K562 (cell line): ENCODE data around the gene RPH3AL. TPM values are rescaled to one million over a fixed set of nuclear protein-coding genes. Genes with fewer than 3 reads are reported as not detected.

Source experiments
- ARID3B ChIP-seq: fragments of 250-450 bp; sonication (Bioruptor Pico); IDR thresholded peaks from 2 replicates; pipeline ENCODE4 v1.4.0; 2020; ENCODE audit warnings: borderline replicate concordance
- HBP1 ChIP-seq: fragments of 450-650 bp; formaldehyde crosslinking; IDR thresholded peaks from 2 replicates; pipeline ENCODE4 v1.4.0; 2022; ENCODE audit warnings: missing genetic modification characterization
- KLF13 ChIP-seq: fragments of 450-650 bp; IDR thresholded peaks from 2 replicates; pipeline ENCODE4 v1.6.1; 2016; ENCODE audit warnings: missing genetic modification characterization, low read depth, mild to moderate bottlenecking, missing compliant biosample characterization, moderate library complexity, borderline replicate concordance
- MYC ChIP-seq, 2 experiments: fragments of 250-450 bp in 1 of 2; sonication (Bioruptor Pico) in 1 of 2; IDR thresholded peaks; 2 replicates each; pipeline versions ENCODE4 v1.5.1 to v1.6.1; 2012 to 2021; ENCODE audit warnings: low read depth in 2 of 2, borderline replicate concordance in 1 of 2, improper control_type of control experiment in 1 of 2, low read length in 1 of 2, mild to moderate bottlenecking in 1 of 2, moderate library complexity in 1 of 2
- POLR3G ChIP-seq: IDR thresholded peaks from 2 replicates; pipeline ENCODE4 v1.6.1; 2011; ENCODE audit not compliant: insufficient read length, insufficient replicate concordance; ENCODE audit errors: extremely low read depth
- RERE ChIP-seq: sonication (generic); formaldehyde crosslinking; IDR thresholded peaks from 2 replicates; pipeline ENCODE4 v1.8.0; 2023; ENCODE audit warnings: missing genetic modification reagents, mild to moderate bottlenecking, borderline replicate concordance
- SAFB2 ChIP-seq: fragments of 200-400 bp; formaldehyde crosslinking; IDR thresholded peaks from 2 replicates; pipeline ENCODE4 v1.6.1; 2018; ENCODE audit warnings: borderline replicate concordance, low read length, low read depth, moderate library complexity; ENCODE audit not compliant: severe bottlenecking
- SRSF7 ChIP-seq: fragments of 200-400 bp; formaldehyde crosslinking; optimal IDR thresholded peaks from 2 replicates; pipeline ENCODE3; 2017; ENCODE audit warnings: mild to moderate bottlenecking, low read depth, low read length
- polyA plus RNA-seq, 8 experiments: library from polyadenylated mRNA; depleted of rRNA in 4 of 8; stranded (reverse) in 5 of 8; unstranded in 3 of 8; fragments of >200 nt; fragmentation: Nextera tagmentation in 2 of 8; fragmentation: Illumina TruSeq in 1 of 8; extraction: Ambion mirVana in 2 of 8; extraction: Trizol in 1 of 8; gene quantifications; 2 replicates each; pipeline versions ENCODE4 v1.2.1 to v1.2.3, GENCODE V29; 2011 to 2014; ENCODE audit warnings: inconsistent platforms in 1 of 8, missing spikeins in 1 of 8
- total RNA-seq, 7 experiments: library from RNA; depleted of rRNA in 6 of 7; stranded (reverse); fragments of >200 nt in 6 of 7; fragmentation: Illumina TruSeq in 2 of 7; extraction: Trizol in 2 of 7; gene quantifications; 2 replicates each; pipeline versions ENCODE4 v1.2.1 to v1.2.3, GENCODE V29; 2011 to 2021; ENCODE audit warnings: low replicate concordance in 1 of 7

The RPH3AL gene
- total and polyA plus RNA-seq, 9 of the 15 experiments (the other 6 are each of a cell fraction or from before 2014, with no cell fraction given): 0.18 to 1.7 (median 0.39) TPM

- no peak for TF ChIP-seq RERE (CRISPR knock-in tag)
- TF ChIP-seq MYC (IDR thresholded peaks at IDR 0.05; ENCODE audit: low read depth, low read length): no peak
- no peak for TF ChIP-seq MYC (CRISPR knock-in tag; IDR thresholded peaks at IDR 0.05; ENCODE audit: borderline replicate concordance, low read depth)
- TF ChIP-seq KLF13 (tag): no peak
- no peak for TF ChIP-seq SRSF7
- no peak for TF ChIP-seq HBP1
- TF ChIP-seq ARID3B (CRISPR knock-in tag): no peak
- TF ChIP-seq POLR3G: no peak
- no peak for TF ChIP-seq SAFB2
These were observed 147.4 kb downstream of the RPH3AL start (continued) for GRCh38 chr17:205148-205669.
